K562 (cell line): ENCODE results near the gene NQO2. TPM values are rescaled to one million over a fixed set of nuclear protein-coding genes. Genes with fewer than 3 reads are reported as not detected.

Experiments
- CTBP1 ChIP-seq: fragments of 450-650 bp; IDR thresholded peaks from 2 replicates; pipeline ENCODE4 v1.6.1; 2016; ENCODE audit warnings: borderline replicate concordance
- EP400 ChIP-seq: fragments of 450-650 bp; IDR thresholded peaks from 2 replicates; pipeline ENCODE4 v1.6.1; 2017; ENCODE audit warnings: antibody characterized with exemption, mild to moderate bottlenecking, moderate library complexity
- GTF2F1 ChIP-seq: IDR thresholded peaks from 2 replicates; pipeline ENCODE4 v1.6.1; 2011; ENCODE audit warnings: low read depth, low read length, improper control_type of control experiment
- JUNB ChIP-seq: fragments of 450-650 bp; formaldehyde crosslinking; conservative IDR thresholded peaks from 2 replicates; pipeline ENCODE4 v1.4.0; 2020; ENCODE audit warnings: mild to moderate bottlenecking
- MEF2A ChIP-seq: IDR thresholded peaks from 2 replicates; pipeline ENCODE4 v1.6.1; 2011; ENCODE audit warnings: low read depth, mild to moderate bottlenecking, low read length, moderate library complexity; ENCODE audit not compliant: control insufficient read depth
- NEUROD1 ChIP-seq: fragments of 150-350 bp; IDR thresholded peaks from 2 replicates; pipeline ENCODE4 v1.6.1; 2014; ENCODE audit warnings: borderline replicate concordance, low read length, low read depth; ENCODE audit not compliant: partially characterized antibody
- POU5F1 ChIP-seq: fragments of 150-350 bp; IDR thresholded peaks from 2 replicates; pipeline ENCODE4 v1.6.1; 2014; ENCODE audit warnings: borderline replicate concordance, low read length, low read depth, mild to moderate bottlenecking; ENCODE audit not compliant: partially characterized antibody
- PTBP1 ChIP-seq: fragments of 200-400 bp; formaldehyde crosslinking; IDR thresholded peaks from 2 replicates; pipeline ENCODE4 v1.6.1; 2017; ENCODE audit warnings: low read depth, low read length
- RAD51 ChIP-seq: fragments of 450-650 bp; IDR thresholded peaks from 2 replicates; pipeline ENCODE4 v1.7.1; 2016; ENCODE audit warnings: low read depth, mild to moderate bottlenecking, borderline replicate concordance
- SREBF1 ChIP-seq: fragments of 150-350 bp; IDR thresholded peaks from 2 replicates; pipeline ENCODE4 v1.6.1; 2014; ENCODE audit warnings: antibody characterized with exemption, low read depth, low read length, borderline replicate concordance
- ZBTB1 ChIP-seq: sonication (generic); formaldehyde crosslinking; IDR thresholded peaks from 2 replicates; pipeline ENCODE4 v1.8.1; 2023; ENCODE audit warnings: missing genetic modification reagents, low read depth, mild to moderate bottlenecking, borderline replicate concordance
- polyA plus RNA-seq, 8 experiments: library from polyadenylated mRNA; depleted of rRNA in 4 of 8; stranded (reverse) in 5 of 8; unstranded in 3 of 8; fragments of >200 nt; fragmentation: Nextera tagmentation in 2 of 8; fragmentation: Illumina TruSeq in 1 of 8; extraction: Ambion mirVana in 2 of 8; extraction: Trizol in 1 of 8; gene quantifications; 2 replicates each; pipeline versions ENCODE4 v1.2.1 to v1.2.3, GENCODE V29; 2011 to 2014; ENCODE audit warnings: inconsistent platforms in 1 of 8, missing spikeins in 1 of 8
- total RNA-seq, 7 experiments: library from RNA; depleted of rRNA in 6 of 7; stranded (reverse); fragments of >200 nt in 6 of 7; fragmentation: Illumina TruSeq in 2 of 7; extraction: Trizol in 2 of 7; gene quantifications; 2 replicates each; pipeline versions ENCODE4 v1.2.1 to v1.2.3, GENCODE V29; 2011 to 2021; ENCODE audit warnings: low replicate concordance in 1 of 7
- TF ChIP-seq, protein P1 (sequence below): fragments of 450-650 bp; IDR thresholded peaks from 2 replicates; pipeline ENCODE4 v1.6.1; 2016; ENCODE audit warnings: mild to moderate bottlenecking, moderate library complexity
- TF ChIP-seq, protein P2 (sequence below), 2 experiments: fragments of 450-650 bp in 1 of 2; sonication (generic) in 1 of 2; formaldehyde crosslinking in 1 of 2; IDR thresholded peaks in 1 of 2; conservative IDR thresholded peaks in 1 of 2; 2 replicates each; pipeline versions ENCODE4 v1.6.1 to v1.8.1; 2016 to 2023; ENCODE audit warnings: mild to moderate bottlenecking in 2 of 2, moderate library complexity in 2 of 2, inconsistent platforms in 1 of 2, missing genetic modification reagents in 1 of 2

Gene NQO2
- total and polyA plus RNA-seq, 9 of the 15 experiments (the other 6 are each of a cell fraction or from before 2014, with no cell fraction given): 54.6 to 214 (median 116) TPM

DNA sequence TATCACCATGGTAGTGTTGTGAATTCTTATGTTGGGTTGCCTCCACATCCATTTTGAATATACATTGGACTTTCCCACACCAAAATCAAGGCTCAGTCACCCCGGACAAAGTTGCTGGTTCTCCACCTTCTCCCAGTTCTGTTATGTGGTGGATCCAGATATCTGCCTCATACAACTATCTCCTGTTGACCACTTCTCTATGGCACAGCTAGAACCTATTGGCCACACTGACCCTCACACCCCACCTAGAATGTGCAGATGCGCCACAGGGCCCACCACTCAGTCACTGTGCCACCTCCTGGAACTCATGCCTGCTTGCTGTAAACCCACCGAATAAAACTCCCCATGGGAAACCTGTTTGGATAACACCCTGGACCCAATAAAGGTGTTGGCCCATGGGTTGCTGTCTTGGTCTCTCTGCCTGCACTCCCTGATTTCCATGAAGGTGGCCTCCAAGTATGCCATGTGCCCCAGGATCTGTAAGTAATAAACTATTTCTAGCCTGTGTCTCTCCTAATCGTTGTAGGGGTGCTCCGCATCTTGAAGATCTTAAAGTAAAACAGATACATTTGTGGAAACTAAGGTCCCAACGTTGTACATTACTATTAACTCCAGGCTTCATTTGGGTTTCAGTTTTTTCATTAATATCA lies 7.2 kb upstream of the NQO2 start (continued):
- TF ChIP-seq, protein P1, sequence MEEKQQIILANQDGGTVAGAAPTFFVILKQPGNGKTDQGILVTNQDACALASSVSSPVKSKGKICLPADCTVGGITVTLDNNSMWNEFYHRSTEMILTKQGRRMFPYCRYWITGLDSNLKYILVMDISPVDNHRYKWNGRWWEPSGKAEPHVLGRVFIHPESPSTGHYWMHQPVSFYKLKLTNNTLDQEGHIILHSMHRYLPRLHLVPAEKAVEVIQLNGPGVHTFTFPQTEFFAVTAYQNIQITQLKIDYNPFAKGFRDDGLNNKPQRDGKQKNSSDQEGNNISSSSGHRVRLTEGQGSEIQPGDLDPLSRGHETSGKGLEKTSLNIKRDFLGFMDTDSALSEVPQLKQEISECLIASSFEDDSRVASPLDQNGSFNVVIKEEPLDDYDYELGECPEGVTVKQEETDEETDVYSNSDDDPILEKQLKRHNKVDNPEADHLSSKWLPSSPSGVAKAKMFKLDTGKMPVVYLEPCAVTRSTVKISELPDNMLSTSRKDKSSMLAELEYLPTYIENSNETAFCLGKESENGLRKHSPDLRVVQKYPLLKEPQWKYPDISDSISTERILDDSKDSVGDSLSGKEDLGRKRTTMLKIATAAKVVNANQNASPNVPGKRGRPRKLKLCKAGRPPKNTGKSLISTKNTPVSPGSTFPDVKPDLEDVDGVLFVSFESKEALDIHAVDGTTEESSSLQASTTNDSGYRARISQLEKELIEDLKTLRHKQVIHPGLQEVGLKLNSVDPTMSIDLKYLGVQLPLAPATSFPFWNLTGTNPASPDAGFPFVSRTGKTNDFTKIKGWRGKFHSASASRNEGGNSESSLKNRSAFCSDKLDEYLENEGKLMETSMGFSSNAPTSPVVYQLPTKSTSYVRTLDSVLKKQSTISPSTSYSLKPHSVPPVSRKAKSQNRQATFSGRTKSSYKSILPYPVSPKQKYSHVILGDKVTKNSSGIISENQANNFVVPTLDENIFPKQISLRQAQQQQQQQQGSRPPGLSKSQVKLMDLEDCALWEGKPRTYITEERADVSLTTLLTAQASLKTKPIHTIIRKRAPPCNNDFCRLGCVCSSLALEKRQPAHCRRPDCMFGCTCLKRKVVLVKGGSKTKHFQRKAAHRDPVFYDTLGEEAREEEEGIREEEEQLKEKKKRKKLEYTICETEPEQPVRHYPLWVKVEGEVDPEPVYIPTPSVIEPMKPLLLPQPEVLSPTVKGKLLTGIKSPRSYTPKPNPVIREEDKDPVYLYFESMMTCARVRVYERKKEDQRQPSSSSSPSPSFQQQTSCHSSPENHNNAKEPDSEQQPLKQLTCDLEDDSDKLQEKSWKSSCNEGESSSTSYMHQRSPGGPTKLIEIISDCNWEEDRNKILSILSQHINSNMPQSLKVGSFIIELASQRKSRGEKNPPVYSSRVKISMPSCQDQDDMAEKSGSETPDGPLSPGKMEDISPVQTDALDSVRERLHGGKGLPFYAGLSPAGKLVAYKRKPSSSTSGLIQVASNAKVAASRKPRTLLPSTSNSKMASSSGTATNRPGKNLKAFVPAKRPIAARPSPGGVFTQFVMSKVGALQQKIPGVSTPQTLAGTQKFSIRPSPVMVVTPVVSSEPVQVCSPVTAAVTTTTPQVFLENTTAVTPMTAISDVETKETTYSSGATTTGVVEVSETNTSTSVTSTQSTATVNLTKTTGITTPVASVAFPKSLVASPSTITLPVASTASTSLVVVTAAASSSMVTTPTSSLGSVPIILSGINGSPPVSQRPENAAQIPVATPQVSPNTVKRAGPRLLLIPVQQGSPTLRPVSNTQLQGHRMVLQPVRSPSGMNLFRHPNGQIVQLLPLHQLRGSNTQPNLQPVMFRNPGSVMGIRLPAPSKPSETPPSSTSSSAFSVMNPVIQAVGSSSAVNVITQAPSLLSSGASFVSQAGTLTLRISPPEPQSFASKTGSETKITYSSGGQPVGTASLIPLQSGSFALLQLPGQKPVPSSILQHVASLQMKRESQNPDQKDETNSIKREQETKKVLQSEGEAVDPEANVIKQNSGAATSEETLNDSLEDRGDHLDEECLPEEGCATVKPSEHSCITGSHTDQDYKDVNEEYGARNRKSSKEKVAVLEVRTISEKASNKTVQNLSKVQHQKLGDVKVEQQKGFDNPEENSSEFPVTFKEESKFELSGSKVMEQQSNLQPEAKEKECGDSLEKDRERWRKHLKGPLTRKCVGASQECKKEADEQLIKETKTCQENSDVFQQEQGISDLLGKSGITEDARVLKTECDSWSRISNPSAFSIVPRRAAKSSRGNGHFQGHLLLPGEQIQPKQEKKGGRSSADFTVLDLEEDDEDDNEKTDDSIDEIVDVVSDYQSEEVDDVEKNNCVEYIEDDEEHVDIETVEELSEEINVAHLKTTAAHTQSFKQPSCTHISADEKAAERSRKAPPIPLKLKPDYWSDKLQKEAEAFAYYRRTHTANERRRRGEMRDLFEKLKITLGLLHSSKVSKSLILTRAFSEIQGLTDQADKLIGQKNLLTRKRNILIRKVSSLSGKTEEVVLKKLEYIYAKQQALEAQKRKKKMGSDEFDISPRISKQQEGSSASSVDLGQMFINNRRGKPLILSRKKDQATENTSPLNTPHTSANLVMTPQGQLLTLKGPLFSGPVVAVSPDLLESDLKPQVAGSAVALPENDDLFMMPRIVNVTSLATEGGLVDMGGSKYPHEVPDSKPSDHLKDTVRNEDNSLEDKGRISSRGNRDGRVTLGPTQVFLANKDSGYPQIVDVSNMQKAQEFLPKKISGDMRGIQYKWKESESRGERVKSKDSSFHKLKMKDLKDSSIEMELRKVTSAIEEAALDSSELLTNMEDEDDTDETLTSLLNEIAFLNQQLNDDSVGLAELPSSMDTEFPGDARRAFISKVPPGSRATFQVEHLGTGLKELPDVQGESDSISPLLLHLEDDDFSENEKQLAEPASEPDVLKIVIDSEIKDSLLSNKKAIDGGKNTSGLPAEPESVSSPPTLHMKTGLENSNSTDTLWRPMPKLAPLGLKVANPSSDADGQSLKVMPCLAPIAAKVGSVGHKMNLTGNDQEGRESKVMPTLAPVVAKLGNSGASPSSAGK: no peak
- TF ChIP-seq PTBP1: no peak
- TF ChIP-seq SREBF1: no peak
- TF ChIP-seq RAD51: no peak
- TF ChIP-seq JUNB (CRISPR knock-in tag): no peak
- no peak for TF ChIP-seq NEUROD1
- no peak for TF ChIP-seq POU5F1
- no peak for TF ChIP-seq CTBP1
- no peak for TF ChIP-seq ZBTB1 (CRISPR knock-in tag)
- TF ChIP-seq, protein P2, sequence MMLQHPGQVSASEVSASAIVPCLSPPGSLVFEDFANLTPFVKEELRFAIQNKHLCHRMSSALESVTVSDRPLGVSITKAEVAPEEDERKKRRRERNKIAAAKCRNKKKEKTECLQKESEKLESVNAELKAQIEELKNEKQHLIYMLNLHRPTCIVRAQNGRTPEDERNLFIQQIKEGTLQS (IDR thresholded peaks at IDR 0.05): no peak
- TF ChIP-seq, protein P2 (CRISPR knock-in tag; conservative IDR thresholded peaks at IDR 0.05): no peak
- no peak for TF ChIP-seq GTF2F1
- TF ChIP-seq MEF2A: no peak
- TF ChIP-seq EP400: peak; percentile 10; the same call in 1 of the 2 replicates
